NT2/D1 (cell line): Measurements from ENCODE around the gene INO80E.

Experiments used
- DNase-seq: peaks from one replicate; pipeline ENCODE4 v3.0.0-alpha.2; 2011; ENCODE audit warnings: low read depth, low spot score
- H3K27me3 ChIP-seq: 2 replicates; pipeline ENCODE4 v1.6.0; 2011; ENCODE audit warnings: mild to moderate bottlenecking; ENCODE audit not compliant: insufficient read length, insufficient read depth
- H3K36me3 ChIP-seq: 2 replicates; pipeline ENCODE4 v1.6.1; 2011; ENCODE audit warnings: mild to moderate bottlenecking, low read length, mixed read lengths; ENCODE audit not compliant: insufficient read depth, insufficient read length
- H3K4me1 ChIP-seq: 2 replicates; pipeline ENCODE4 v1.5.1; 2011; ENCODE audit not compliant: insufficient read depth, insufficient read length
- H3K4me3 ChIP-seq: 2 replicates; pipeline ENCODE4 v1.5.1; 2011; ENCODE audit warnings: low read depth; ENCODE audit not compliant: insufficient read length
- H3K9ac ChIP-seq: 2 replicates; pipeline ENCODE4 v1.6.0; 2011; ENCODE audit warnings: low read depth; ENCODE audit not compliant: insufficient read length
- H3K9me3 ChIP-seq: 2 replicates; pipeline ENCODE4 v1.5.1; 2011; ENCODE audit warnings: mild to moderate bottlenecking, low read length; ENCODE audit not compliant: insufficient read depth
- SUZ12 ChIP-seq: IDR thresholded peaks from 2 replicates; pipeline ENCODE4 v1.6.1; 2011; ENCODE audit not compliant: insufficient read length, insufficient read depth; ENCODE audit errors: extremely low read depth
- YY1 ChIP-seq: IDR thresholded peaks from 2 replicates; pipeline ENCODE4 v1.6.1; 2011; ENCODE audit not compliant: insufficient read length, insufficient read depth
- ZNF274 ChIP-seq: IDR thresholded peaks from 2 replicates; pipeline ENCODE4 v1.6.1; 2011; ENCODE audit warnings: mild to moderate bottlenecking, low read depth, low read length

INO80E gene

GRCh38 chr16:29978081-29978480 is 18.0 kb upstream of the INO80E start:
- H3K9me3 ChIP-seq: peaks cover 2% of the 10 kb centered on the region
- H3K36me3 ChIP-seq: peaks cover 60% of the 10 kb centered on the region
- no peaks in the 10 kb centered on the region for H3K27me3 ChIP-seq
- no peak overlapping the region for H3K4me3 ChIP-seq
- no peak for DNase-seq
- H3K9ac ChIP-seq: no peak overlapping the region
- TF ChIP-seq ZNF274: no peak
- TF ChIP-seq SUZ12: no peak
- no peak for TF ChIP-seq YY1
- H3K4me1 ChIP-seq: peaks cover 7% of the 10 kb centered on the region

GRCh38 chr16:29978564-29979270 is 17.3 kb upstream of the INO80E start:
- Histone ChIP-seq H3K9ac (no peak overlapping the region), H3K36me3 (peaks cover 66% of the 10 kb centered on the region), H3K4me3 (no peak overlapping the region), H3K27me3 (no peaks in the 10 kb centered on the region), H3K4me1 (peaks cover 7% of the 10 kb centered on the region), H3K9me3 (no peaks in the 10 kb centered on the region)
- no peak for DNase-seq
- TF ChIP-seq ZNF274: no peak
- TF ChIP-seq SUZ12: no peak
- no peak for TF ChIP-seq YY1

- no peak overlapping the region for H3K9ac ChIP-seq
- no peak overlapping the region for H3K4me3 ChIP-seq
- H3K36me3 ChIP-seq: peaks cover 99% of the 10 kb centered on the region
- no peaks in the 10 kb centered on the region for H3K27me3 ChIP-seq
- DNase-seq: no peak
- TF ChIP-seq SUZ12 (no peak), YY1 (no peak)
- no peaks in the 10 kb centered on the region for H3K9me3 ChIP-seq
- peaks cover 2% of the 10 kb centered on the region for H3K4me1 ChIP-seq
These were observed 13.3 kb upstream of the INO80E start for GRCh38 chr16:29982560-29983419.

GRCh38 chr16:29983420-29984136 is 12.5 kb upstream of the INO80E start:
- Histone ChIP-seq H3K9me3 (no peaks in the 10 kb centered on the region), H3K36me3 (peaks cover 99% of the 10 kb centered on the region), H3K27me3 (no peaks in the 10 kb centered on the region), H3K4me1 (no peaks in the 10 kb centered on the region), H3K4me3 (no peak overlapping the region), H3K9ac (no peak overlapping the region)
- no peak for DNase-seq
- TF ChIP-seq YY1 (no peak), ZNF274 (no peak), SUZ12 (no peak)

- no peak overlapping the region for H3K4me3 ChIP-seq
- H3K9me3 ChIP-seq: no peaks in the 10 kb centered on the region
- no peak overlapping the region for H3K9ac ChIP-seq
- H3K27me3 ChIP-seq: no peaks in the 10 kb centered on the region
- H3K36me3 ChIP-seq: peaks cover 99% of the 10 kb centered on the region
- H3K4me1 ChIP-seq: no peaks in the 10 kb centered on the region
- TF ChIP-seq YY1 (no peak), SUZ12 (no peak), ZNF274 (no peak)
- DNase-seq: no peak
These were observed 11.8 kb upstream of the INO80E start for GRCh38 chr16:29984137-29984763.

- Histone ChIP-seq H3K9me3 (no peaks in the 10 kb centered on the region), H3K9ac (no peak overlapping the region), H3K27me3 (no peaks in the 10 kb centered on the region), H3K4me3 (no peak overlapping the region), H3K36me3 (peaks cover 99% of the 10 kb centered on the region), H3K4me1 (no peaks in the 10 kb centered on the region)
- DNase-seq: no peak
- TF ChIP-seq SUZ12: no peak
- no peak for TF ChIP-seq ZNF274
- TF ChIP-seq YY1: no peak
These were observed 11.3 kb upstream of the INO80E start for GRCh38 chr16:29984764-29985147.
